Spleen (tissue), 11 donors: ENCODE data around the gene ELF4. TPM values are rescaled to one million over a fixed set of nuclear protein-coding genes. Genes with fewer than 3 reads are reported as not detected.
A peak's percentile ranks its signal among the peaks of the same experiment; 100 is the strongest.

Source experiments
- DNase-seq: peaks from one replicate; pipeline ENCODE4 v3.0.0-alpha.2; 2020
- H3K27ac ChIP-seq, 8 donors: fragments of 200-600 bp; sonication (generic) in 7 of 8; 1 replicate in 4 of 8; 2 replicates in 4 of 8; pipeline versions ENCODE4 v1.5.0 to v1.8.0; 2016 to 2021; ENCODE audit warnings: inconsistent platforms in 4 of 8, mild to moderate bottlenecking in 4 of 8, moderate library complexity in 1 of 8
- H3K27me3 ChIP-seq, 7 donors: fragments of 200-600 bp; sonication (generic) in 6 of 7; replicated peaks in 1 of 7; 1 replicate in 4 of 7; 2 replicates in 3 of 7; pipeline versions ENCODE4 v1.5.0 to v1.8.0; 2016 to 2021; ENCODE audit warnings: inconsistent platforms in 3 of 7, mild to moderate bottlenecking in 1 of 7
- H3K36me3 ChIP-seq, 6 donors: fragments of 200-600 bp; sonication (generic) in 5 of 6; 1 replicate in 4 of 6; 2 replicates in 2 of 6; pipeline versions ENCODE4 v1.5.0 to v1.8.0; 2016 to 2021; ENCODE audit warnings: inconsistent platforms in 2 of 6
- H3K4me1 ChIP-seq, 6 donors: fragments of 200-600 bp; sonication (generic) in 5 of 6; 1 replicate in 3 of 6; 2 replicates in 3 of 6; pipeline versions ENCODE4 v1.5.0 to v1.8.0; 2016 to 2021; ENCODE audit warnings: inconsistent platforms in 3 of 6
- H3K4me3 ChIP-seq, 8 donors: fragments of 200-600 bp; sonication (generic) in 7 of 8; 1 replicate in 4 of 8; 2 replicates in 4 of 8; pipeline versions ENCODE4 v1.5.0 to v1.8.0; 2016 to 2021; ENCODE audit warnings: inconsistent platforms in 4 of 8, mild to moderate bottlenecking in 4 of 8, moderate library complexity in 2 of 8
- H3K9me3 ChIP-seq, 8 donors: fragments of 200-600 bp; sonication (generic) in 7 of 8; 1 replicate in 4 of 8; 2 replicates in 4 of 8; pipeline versions ENCODE4 v1.5.0 to v1.8.0; 2016 to 2021; ENCODE audit warnings: inconsistent platforms in 4 of 8
- CTCF ChIP-seq, 11 experiments: fragments of 200-600 bp in 7 of 11; fragments of 450-650 bp in 4 of 11; sonication (generic) in 4 of 11; IDR thresholded peaks in 8 of 11; conservative IDR thresholded peaks in 3 of 11; 1 replicate in 7 of 11; 2 replicates in 4 of 11; pipeline versions ENCODE4 v1.4.0 to v1.8.0; 2016 to 2021; ENCODE audit warnings: antibody characterized with exemption in 11 of 11, inconsistent platforms in 4 of 11, mild to moderate bottlenecking in 1 of 11
- POLR2A ChIP-seq, 3 donors: fragments of 450-650 bp; IDR thresholded peaks; one replicate each; pipeline ENCODE4 v1.5.1; 2017; ENCODE audit warnings: antibody characterized with exemption in 3 of 3, mild to moderate bottlenecking in 1 of 3
- POLR2AphosphoS5 ChIP-seq, 3 donors: sonication (generic); formaldehyde crosslinking; IDR thresholded peaks; one replicate each; pipeline ENCODE4 v1.5.1; 2017; ENCODE audit warnings: antibody characterized with exemption in 3 of 3
- WGBS, 5 donors: extraction: QIAGEN DNeasy Blood & Tissue Kit in 3 of 5; methylation state at CpG; one replicate each; pipeline versions ENCODE4 v1.1.5 to v1.1.7; 2013 to 2018; 5-methylcytosine and 5-hydroxymethylcytosine counted together
- intact Hi-C: fragments of 100-400 bp; cut with DNase I; formaldehyde crosslinking; loops from one replicate; pipeline ENCODE4 v1.15.0; 2023; ENCODE audit warnings: low total_unique reads
- polyA plus RNA-seq, 3 donors: library from polyadenylated mRNA; stranded (reverse); fragments of 200-250 nt; gene quantifications; one replicate each; pipeline ENCODE4 v1.2.1, GENCODE V29; 2013
- total RNA-seq, 7 donors: library from RNA; depleted of rRNA in 3 of 7; stranded (reverse); fragments of >200 nt in 3 of 7; fragmentation: NEBNext Ultra II Directional in 4 of 7; extraction: Animal tissue kit (Norgen Biotek cat#: 25700) in 4 of 7; gene quantifications; one replicate each; pipeline versions ENCODE4 v1.1.0 to v1.2.1, GENCODE V29; 2016 to 2021
- donor health status: healthy with polysubstance abuse.
- donor health status: DM: no; HTN: no; CAD: no; lungs with moderate emphysema.
- donor health status: DM: no; HTN: no; CAD: no.
- donor health status: Bipolar disorder and iron deficiency.
- donor health status: healthy.
- donor health status: DM: no; HTN: no; CAD: no.
- donor health status: DM: yes; HTN: yes; CAD: no.

ELF4 gene
- total and polyA plus RNA-seq, 10 donors, result 6.4 to 35.3 (median 30.4) TPM

- intact Hi-C loops, result no loop called here
- TF ChIP-seq CTCF (IDR thresholded peaks at IDR 0.05 in 8 of 11, conservative IDR thresholded peaks at IDR 0.05 in 3 of 11) (no peak), POLR2A (IDR thresholded peaks at IDR 0.05) (no peak), POLR2AphosphoS5 (IDR thresholded peaks at IDR 0.05) (no peak)
- DNase-seq, result no peak
- H3K9me3 ChIP-seq, result no peaks in the 10 kb centered on the region
- no peaks in the 10 kb centered on the region for H3K27me3 ChIP-seq
- 67 to 81% (median 70%) methylated on average over 4 to 5 of the region's 5 CpGs for WGBS, 5 donors
- H3K27ac ChIP-seq, result peak overlapping the region in 1 of 8 donors; percentile 38
- no peak overlapping the region for H3K4me3 ChIP-seq
- H3K36me3 ChIP-seq, result peaks cover 0 to 6% (median 0%) of the 10 kb centered on the region in 6 donors
- peaks cover 0 to 93% (median 46%) of the 10 kb centered on the region in 6 donors for H3K4me1 ChIP-seq
Measured at GRCh38 chrX:130100180-130100579, 10.1 kb downstream of the ELF4 start.

GRCh38 chrX:130098210-130098552, 12.1 kb downstream of the ELF4 start:
- Histone ChIP-seq H3K27ac (peak overlapping the region; percentile 26 to 78 (median 54)), H3K27me3 (no peaks in the 10 kb centered on the region), H3K9me3 (no peaks in the 10 kb centered on the region), H3K4me1 (peaks cover 0 to 94% (median 44%) of the 10 kb centered on the region in 6 donors), H3K36me3 (peaks cover 0 to 6% (median 0%) of the 10 kb centered on the region in 6 donors), H3K4me3 (no peak overlapping the region)
- 37 to 60% (median 42%) methylated on average over 4 to 5 of the region's 5 CpGs for WGBS, 5 donors
- no peak for DNase-seq
- no peak for TF ChIP-seq POLR2AphosphoS5 (IDR thresholded peaks at IDR 0.05)
- no peak for TF ChIP-seq CTCF (IDR thresholded peaks at IDR 0.05 in 8 of 11, conservative IDR thresholded peaks at IDR 0.05 in 3 of 11)
- TF ChIP-seq POLR2A (IDR thresholded peaks at IDR 0.05), result no peak
- intact Hi-C loops, result no loop called here

- H3K27ac ChIP-seq, result peak overlapping the region; percentile 26 to 78 (median 54)
- WGBS, 5 donors, result 33 to 51% (median 39%) methylated on average over 6 to 14 of the region's 14 CpGs
- intact Hi-C loops, result no loop called here
- H3K9me3 ChIP-seq, result no peaks in the 10 kb centered on the region
- TF ChIP-seq POLR2AphosphoS5 (IDR thresholded peaks at IDR 0.05) (peak; percentile 20 to 68 (median 57)), POLR2A (IDR thresholded peaks at IDR 0.05) (no peak), CTCF (IDR thresholded peaks at IDR 0.05 in 8 of 11, conservative IDR thresholded peaks at IDR 0.05 in 3 of 11) (no peak)
- no peak overlapping the region for H3K4me3 ChIP-seq
- no peaks in the 10 kb centered on the region for H3K27me3 ChIP-seq
- peaks cover 0 to 6% (median 0%) of the 10 kb centered on the region in 6 donors for H3K36me3 ChIP-seq
- DNase-seq, result peak; percentile 80
- peaks cover 3 to 96% (median 47%) of the 10 kb centered on the region in 6 donors for H3K4me1 ChIP-seq
Measured at GRCh38 chrX:130097507-130098209, 12.6 kb downstream of the ELF4 start.

GRCh38 chrX:130095249-130096030, 14.9 kb downstream of the ELF4 start:
- no peak for DNase-seq
- H3K4me1 ChIP-seq, result peaks cover 15 to 98% (median 64%) of the 10 kb centered on the region in 6 donors
- WGBS, 5 donors, result 74 to 90% (median 80%) methylated on average over 5 to 6 of the region's 6 CpGs
- TF ChIP-seq POLR2A (IDR thresholded peaks at IDR 0.05), result no peak
- TF ChIP-seq CTCF (IDR thresholded peaks at IDR 0.05 in 8 of 11, conservative IDR thresholded peaks at IDR 0.05 in 3 of 11), result no peak
- no peak for TF ChIP-seq POLR2AphosphoS5 (IDR thresholded peaks at IDR 0.05)
- H3K36me3 ChIP-seq, result no peaks in the 10 kb centered on the region
- peak overlapping the region in 4 of 8 donors; percentile 21 to 51 (median 42) for H3K27ac ChIP-seq
- H3K9me3 ChIP-seq, result no peaks in the 10 kb centered on the region
- no peaks in the 10 kb centered on the region for H3K27me3 ChIP-seq
- no peak overlapping the region for H3K4me3 ChIP-seq
- intact Hi-C loops, result no loop called here
